Kidney (tissue), 14 donors: ENCODE measurements around the gene STRA6. TPM values are rescaled to one million over a fixed set of nuclear protein-coding genes. Genes with fewer than 3 reads are reported as not detected.
A peak's percentile ranks its signal among the peaks of the same experiment; 100 is the strongest.

Experiments used
- DNase-seq, 5 donors: peaks; one replicate each; pipeline ENCODE4 v3.0.0-alpha.2; 2013 to 2020
- FAIRE-seq: peaks from 2 replicates; lab custom pipeline; 2012; peaks lifted over from hg19 to GRCh38; lab: Jason Lieb, UNC
- H3K27ac ChIP-seq, 2 donors: one replicate each; pipeline ENCODE4 v1.7.0; 2013; ENCODE audit warnings: low read depth in 2 of 2, low read length in 2 of 2, inconsistent platforms in 1 of 2
- H3K27me3 ChIP-seq: one replicate; pipeline ENCODE4 v1.7.1; 2013; ENCODE audit warnings: low read length, inconsistent platforms; ENCODE audit not compliant: control insufficient read depth, insufficient read depth
- H3K36me3 ChIP-seq, 3 donors: one replicate each; pipeline versions ENCODE4 v1.7.0 to v1.7.1; 2013; ENCODE audit warnings: low read length in 3 of 3, control low read depth in 1 of 3, inconsistent platforms in 1 of 3; ENCODE audit not compliant: insufficient read depth in 3 of 3, control insufficient read depth in 2 of 3
- H3K4me1 ChIP-seq, 3 donors: one replicate each; pipeline versions ENCODE4 v1.7.0 to v1.7.1; 2013; ENCODE audit warnings: low read length in 3 of 3, inconsistent platforms in 1 of 3, low read depth in 1 of 3; ENCODE audit not compliant: control insufficient read depth in 2 of 3, insufficient read depth in 2 of 3
- H3K4me3 ChIP-seq, 3 donors: one replicate each; pipeline versions ENCODE4 v1.7.0 to v1.8.1; 2013; ENCODE audit warnings: low read length in 3 of 3, control low read depth in 1 of 3, inconsistent platforms in 1 of 3
- H3K9ac ChIP-seq, 3 donors: one replicate each; pipeline versions ENCODE4 v1.7.0 to v1.7.1; 2013; ENCODE audit warnings: low read length in 3 of 3, control low read depth in 1 of 3, inconsistent platforms in 1 of 3
- H3K9me3 ChIP-seq, 3 donors: one replicate each; pipeline versions ENCODE4 v1.7.0 to v1.7.1; 2013; ENCODE audit warnings: low read length in 3 of 3, control low read depth in 1 of 3, inconsistent platforms in 1 of 3; ENCODE audit not compliant: control insufficient read depth in 2 of 3, insufficient read depth in 1 of 3
- CTCF ChIP-seq: IDR thresholded peaks from 3 replicates; pipeline ENCODE4 v1.5.1; 2012; ENCODE audit warnings: mild to moderate bottlenecking, moderate library complexity, borderline replicate concordance; ENCODE audit not compliant: insufficient read depth; ENCODE audit errors: extremely low read depth
- intact Hi-C: fragments of 100-400 bp; cut with DNase I; formaldehyde crosslinking; loops from one replicate; pipeline ENCODE4 v1.11.1; 2022
- polyA plus RNA-seq: library from polyadenylated mRNA; stranded (reverse); fragments of 350-450 nt; fragmentation: Illumina TruSeq; extraction: RNeasy Lipid Tissue Mini Kit (QIAGEN cat#74804); gene quantifications from one replicate; pipeline ENCODE4 v1.2.3, GENCODE V29; 2014; ENCODE audit warnings: low read depth, low replicate concordance; ENCODE audit not compliant: insufficient read depth
- total RNA-seq: library from RNA; stranded (reverse); fragmentation: NEBNext Ultra II Directional; extraction: Animal tissue kit (Norgen Biotek cat#: 25700); gene quantifications from one replicate; pipeline ENCODE4 v1.2.1, GENCODE V29; 2021
- donor health status: control.
- donor health status: control.
- donor health status: control.
- donor health status: control.
- donor health status: control.
- donor health status: DM: yes; HTN: yes; CAD: no.
- donor health status: Normal renal cell carcinoma (clear cell type).

STRA6 gene
- total and polyA plus RNA-seq, 2 donors from 2014 or later = 2.0 to 31.9 TPM

DNA sequence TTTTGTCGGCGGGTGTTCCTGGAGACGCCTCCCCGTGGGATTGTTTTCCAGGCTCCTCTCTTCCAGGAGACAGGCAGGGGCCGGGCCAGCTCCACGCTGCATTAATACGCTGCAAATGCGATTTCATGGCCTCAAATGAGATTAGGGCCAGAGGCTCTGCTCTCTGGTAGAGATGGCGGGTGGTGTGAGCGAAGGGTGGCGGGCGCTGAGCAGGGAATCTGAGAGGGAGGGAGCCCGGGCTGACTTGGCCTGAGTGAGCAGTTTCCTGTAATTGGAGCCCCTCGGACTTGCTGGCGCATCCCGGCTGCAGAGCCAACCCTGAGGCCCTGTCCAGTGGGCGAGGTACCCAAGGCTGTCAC lies 26.1 kb upstream of the STRA6 start:
- no peak overlapping the region for H3K9ac ChIP-seq
- no peak overlapping the region for H3K27ac ChIP-seq
- no peaks in the 10 kb centered on the region for H3K36me3 ChIP-seq
- FAIRE-seq (no peak), DNase-seq (peak in 4 of 5 donors; percentile 77 to 87 (median 84))
- intact Hi-C loops = no loop called here
- peaks cover 0 to 9% (median 0%) of the 10 kb centered on the region in 3 donors for H3K4me1 ChIP-seq
- H3K27me3 ChIP-seq = no peaks in the 10 kb centered on the region
- H3K4me3 ChIP-seq = no peak overlapping the region
- no peaks in the 10 kb centered on the region for H3K9me3 ChIP-seq
- no peak for TF ChIP-seq CTCF

GRCh38 chr15:74227968-74228722 lies 25.6 kb upstream of the STRA6 start:
- H3K4me3 ChIP-seq = no peak overlapping the region
- intact Hi-C loops = no loop called here
- no peak overlapping the region for H3K27ac ChIP-seq
- FAIRE-seq (no peak), DNase-seq (peak in 1 of 5 donors; percentile 75)
- no peaks in the 10 kb centered on the region for H3K27me3 ChIP-seq
- H3K9ac ChIP-seq = no peak overlapping the region
- H3K9me3 ChIP-seq = no peaks in the 10 kb centered on the region
- H3K4me1 ChIP-seq = peaks cover 0 to 9% (median 2%) of the 10 kb centered on the region in 3 donors
- no peak for TF ChIP-seq CTCF
- no peaks in the 10 kb centered on the region for H3K36me3 ChIP-seq

DNA sequence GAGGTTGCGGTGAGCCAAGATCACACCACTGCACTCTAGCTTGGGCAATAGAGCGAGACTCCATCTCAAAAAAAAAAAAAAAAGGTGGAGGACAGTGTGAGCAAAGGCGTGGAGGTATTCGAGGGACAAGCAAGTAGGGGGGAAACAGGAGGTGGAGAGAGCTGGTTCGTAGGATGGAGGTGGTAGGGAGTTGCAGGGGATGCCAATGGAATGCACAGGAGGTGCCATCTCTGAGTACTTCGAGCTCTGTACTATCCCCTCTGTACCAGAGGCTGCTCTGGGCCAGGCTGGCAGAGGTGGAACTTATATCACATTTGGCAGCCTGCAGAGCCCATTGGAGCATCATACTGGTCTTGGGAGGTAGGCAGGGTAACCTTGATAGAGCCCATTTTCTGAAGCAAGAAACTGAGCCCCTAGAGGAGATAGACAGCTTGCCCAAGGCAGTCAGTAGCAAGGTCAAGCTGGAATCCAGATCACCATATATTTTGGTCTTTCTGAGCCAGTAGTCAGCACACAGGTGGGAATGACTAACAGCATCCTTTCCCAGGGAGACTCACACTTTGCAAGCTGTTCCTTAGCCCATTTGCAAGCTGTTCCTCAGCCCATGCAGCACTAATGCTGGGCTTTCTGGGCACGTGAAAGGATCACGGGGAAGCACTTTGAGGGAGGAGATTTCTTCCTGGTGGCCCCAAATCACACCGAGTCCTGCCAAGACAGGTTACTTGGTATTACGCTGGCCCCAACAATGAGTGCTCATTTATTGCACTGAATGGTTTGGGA lies 24.4 kb upstream of the STRA6 start:
- no peak for TF ChIP-seq CTCF
- DNase-seq (no peak), FAIRE-seq (no peak)
- Histone ChIP-seq H3K9ac (no peak overlapping the region), H3K27me3 (no peaks in the 10 kb centered on the region), H3K4me1 (peaks cover 0 to 9% (median 5%) of the 10 kb centered on the region in 3 donors), H3K36me3 (no peaks in the 10 kb centered on the region), H3K9me3 (no peaks in the 10 kb centered on the region), H3K27ac (no peak overlapping the region), H3K4me3 (no peak overlapping the region)
- intact Hi-C loops = no loop called here
